Testis (tissue), 3 donors: Measurements from ENCODE around the gene TNFRSF21. TPM values are rescaled to one million over a fixed set of nuclear protein-coding genes. Genes with fewer than 3 reads are reported as not detected.
"Not testable (repeated sequence)": the region's sequence is repeated elsewhere in the genome, so short reads cannot be mapped to it uniquely, and the experiment has no call there.

ENCODE experiments used
- DNase-seq: peaks from one replicate; pipeline ENCODE4 v3.0.0-alpha.2; 2019
- H3K27ac ChIP-seq, 2 donors: fragments of 200-600 bp; sonication (generic); one replicate each; pipeline ENCODE4 v1.5.1; 2019
- H3K27me3 ChIP-seq: fragments of 200-600 bp; sonication (generic); one replicate; pipeline ENCODE4 v1.5.1; 2019
- H3K36me3 ChIP-seq: fragments of 200-600 bp; sonication (generic); one replicate; pipeline ENCODE4 v1.5.1; 2017; ENCODE audit warnings: low read depth; ENCODE audit errors: missing control alignments
- H3K4me1 ChIP-seq: fragments of 200-600 bp; sonication (generic); one replicate; pipeline ENCODE4 v1.5.1; 2019
- H3K4me3 ChIP-seq, 2 donors: fragments of 200-600 bp; sonication (generic); one replicate each; pipeline ENCODE4 v1.5.1; 2017 to 2019
- H3K9me3 ChIP-seq: fragments of 200-600 bp; sonication (generic); one replicate; pipeline ENCODE4 v1.5.1; 2017
- CTCF ChIP-seq, 3 experiments: fragments of 450-650 bp in 2 of 3; fragments of 200-600 bp in 1 of 3; sonication (generic) in 1 of 3; IDR thresholded peaks; one replicate each; pipeline ENCODE4 v1.5.1; 2016 to 2019; ENCODE audit warnings: antibody characterized with exemption in 3 of 3, mild to moderate bottlenecking in 2 of 3, moderate library complexity in 1 of 3
- POLR2A ChIP-seq: fragments of 450-650 bp; IDR thresholded peaks from one replicate; pipeline ENCODE4 v1.6.1; 2017; ENCODE audit warnings: antibody characterized with exemption, mild to moderate bottlenecking, moderate library complexity
- WGBS, 2 donors: methylation state at CpG; one replicate each; pipeline ENCODE4 v1.1.5; 2018; 5-methylcytosine and 5-hydroxymethylcytosine counted together
- intact Hi-C: fragments of 100-400 bp; cut with DNase I; formaldehyde crosslinking; loops from one replicate; pipeline ENCODE4 v1.15.1; 2023; ENCODE audit warnings: low total_unique reads
- polyA plus RNA-seq: library from polyadenylated mRNA; stranded (reverse); fragments of 350-450 nt; fragmentation: Illumina TruSeq; extraction: RNeasy Lipid Tissue Mini Kit (QIAGEN cat#74804); gene quantifications from one replicate; pipeline ENCODE4 v1.2.3, GENCODE V29; 2014; ENCODE audit warnings: low read depth, low replicate concordance; ENCODE audit not compliant: insufficient read depth
- total RNA-seq, 2 donors: library from RNA; depleted of rRNA; stranded (reverse); fragments of >200 nt; gene quantifications; one replicate each; pipeline ENCODE4 v1.2.3, GENCODE V29; 2016

TNFRSF21 gene
- total and polyA plus RNA-seq, 3 donors from 2014 or later, result 11.0 to 19.3 (median 17.1) TPM

- Histone ChIP-seq H3K4me3 (no peak overlapping the region), H3K27me3 (no peaks in the 10 kb centered on the region), H3K27ac (no peak overlapping the region), H3K36me3 (no peaks in the 10 kb centered on the region), H3K9me3 (no peaks in the 10 kb centered on the region), H3K4me1 (no peaks in the 10 kb centered on the region)
- TF ChIP-seq CTCF (IDR thresholded peaks at IDR 0.05) (no peak), POLR2A (no peak)
- 93 to 94% methylated on average over 4 of the region's 4 CpGs for WGBS, 2 donors
- no peak for DNase-seq
- intact Hi-C loops, result no loop called here
Measured at GRCh38 chr6:47231151-47231550, 78.6 kb downstream of the TNFRSF21 start.

- DNase-seq, result no peak
- H3K27ac ChIP-seq, result no peak overlapping the region
- H3K4me3 ChIP-seq, result no peak overlapping the region
- intact Hi-C loops, result no loop called here
- WGBS, 2 donors, result 81 to 89% methylated on average over 6 of the region's 6 CpGs
- H3K27me3 ChIP-seq, result no peaks in the 10 kb centered on the region
- TF ChIP-seq CTCF (IDR thresholded peaks at IDR 0.05), result no peak
- no peak for TF ChIP-seq POLR2A
- no peaks in the 10 kb centered on the region for H3K9me3 ChIP-seq
- H3K36me3 ChIP-seq, result no peaks in the 10 kb centered on the region
- no peaks in the 10 kb centered on the region for H3K4me1 ChIP-seq
Measured at GRCh38 chr6:47230579-47230978, 79.1 kb downstream of the TNFRSF21 start.

GRCh38 chr6:47229255-47229654 is 80.5 kb downstream of the TNFRSF21 start:
- 93 to 94% methylated on average over 7 of the region's 7 CpGs for WGBS, 2 donors
- no peak overlapping the region for H3K4me3 ChIP-seq
- no peak for TF ChIP-seq POLR2A
- no peak for TF ChIP-seq CTCF (IDR thresholded peaks at IDR 0.05)
- no peaks in the 10 kb centered on the region for H3K27me3 ChIP-seq
- no peak overlapping the region for H3K27ac ChIP-seq
- no peaks in the 10 kb centered on the region for H3K36me3 ChIP-seq
- H3K9me3 ChIP-seq, result no peaks in the 10 kb centered on the region
- no peaks in the 10 kb centered on the region for H3K4me1 ChIP-seq
- intact Hi-C loops, result no loop called here
- DNase-seq, result no peak

GRCh38 chr6:47228093-47228492 is 81.6 kb downstream of the TNFRSF21 start:
- H3K27me3 ChIP-seq, H3K36me3 ChIP-seq, H3K4me3 ChIP-seq, H3K9me3 ChIP-seq, H3K4me1 ChIP-seq, DNase-seq, intact Hi-C loops, H3K27ac ChIP-seq: not testable (repeated sequence)
- WGBS, 2 donors, result 87 to 95% methylated on average over 3 of the region's 3 CpGs

GRCh38 chr6:47223251-47223650 is 86.5 kb downstream of the TNFRSF21 start:
- H3K27ac ChIP-seq, DNase-seq, H3K9me3 ChIP-seq, H3K27me3 ChIP-seq, H3K4me1 ChIP-seq, H3K36me3 ChIP-seq, intact Hi-C loops, H3K4me3 ChIP-seq: not testable (repeated sequence)

GRCh38 chr6:47221565-47221964 is 88.1 kb downstream of the TNFRSF21 start:
- Histone ChIP-seq H3K27ac (no peak overlapping the region), H3K4me3 (no peak overlapping the region), H3K27me3 (no peaks in the 10 kb centered on the region), H3K4me1 (no peaks in the 10 kb centered on the region), H3K9me3 (no peaks in the 10 kb centered on the region), H3K36me3 (no peaks in the 10 kb centered on the region)
- no peak for DNase-seq
- no peak for TF ChIP-seq CTCF (IDR thresholded peaks at IDR 0.05)
- WGBS, 2 donors, result 36 to 39% methylated on average over 9 of the region's 9 CpGs
- intact Hi-C loops, result no loop called here
